Measurements from ENCODE around the gene SCAPER.

Gene SCAPER

GRCh38 chr15:76339305-76340197 is 565.6 kb downstream of the SCAPER start:
- H3K18ac ChIP-seq (ENCODE audit: low read length) = peak overlapping the region; percentile 77
- H3K27me3 ChIP-seq (ENCODE audit: control insufficient read depth in 3 of 3, insufficient read depth in 3 of 3, low read depth in 1 of 3, low read length in 3 of 3) = peaks cover 73 to 98% (median 96%) of the 10 kb centered on the region in 3 experiments
- no peak overlapping the region for H3K4ac ChIP-seq (ENCODE audit: low read length)
- H3K36me3 ChIP-seq (replicated peaks in 1 of 2; ENCODE audit: control insufficient read depth in 2 of 2, insufficient read depth in 2 of 2, low read length in 2 of 2) = no peaks in the 10 kb centered on the region
- no peak overlapping the region for H4K8ac ChIP-seq (ENCODE audit: low read depth, low read length)
- peak overlapping the region; percentile 17 for H3K23ac ChIP-seq (ENCODE audit: low read depth, low read length, poor library complexity)
- WGBS, 2 donors (ENCODE audit: extremely low coverage in 2 of 2, insufficient read length in 2 of 2, insufficient replicate concordance in 1 of 2) = no CpG with 5 or more reads among the region's 48 CpGs
- H3K27ac ChIP-seq (replicated peaks; ENCODE audit: low read length) = no peak overlapping the region
- H4K91ac ChIP-seq (ENCODE audit: low read depth, low read length, poor library complexity) = no peak overlapping the region
- no peak overlapping the region for H3K4me3 ChIP-seq (ENCODE audit: low read length in 2 of 2)
- peaks cover 0 to 12% of the 10 kb centered on the region in 2 donors for H3K9me3 ChIP-seq (replicated peaks in 1 of 2; ENCODE audit: control insufficient read depth in 2 of 2, insufficient read depth in 1 of 2, low read depth in 1 of 2, low read length in 2 of 2)
- H3K79me1 ChIP-seq (ENCODE audit: low read depth, low read length) = peaks cover 1% of the 10 kb centered on the region
- peak overlapping the region; percentile 23 for H3K4me2 ChIP-seq (ENCODE audit: insufficient read depth, low read length, poor library complexity, severe bottlenecking)
- peak overlapping the region; percentile 3 for H2BK120ac ChIP-seq (ENCODE audit: low read depth, low read length)
- H3K4me1 ChIP-seq (ENCODE audit: control insufficient read depth in 2 of 2, insufficient read depth in 1 of 2, low read depth in 1 of 2, low read length in 2 of 2) = peaks cover 20 to 33% of the 10 kb centered on the region in 2 donors
- peak; percentile 57 for DNase-seq (ENCODE audit: low spot score)
- H2BK15ac ChIP-seq (ENCODE audit: low read length) = peak overlapping the region; percentile 87
- no peak overlapping the region for H2BK5ac ChIP-seq (ENCODE audit: low read length)
- H3K14ac ChIP-seq (ENCODE audit: low read length) = no peak overlapping the region
- H2AK5ac ChIP-seq (ENCODE audit: low read depth, low read length) = peak overlapping the region; percentile 79
- H3K9ac ChIP-seq (ENCODE audit: low read depth, low read length, poor library complexity) = no peak overlapping the region
- peak overlapping the region; percentile 30 for H2BK12ac ChIP-seq (ENCODE audit: low read length)
- H2AFZ ChIP-seq (ENCODE audit: low read length) = peak overlapping the region; percentile 87

- peak overlapping the region; percentile 64 for H3K4me2 ChIP-seq (ENCODE audit: insufficient read depth, low read length, poor library complexity, severe bottlenecking)
- no peak overlapping the region for H2BK12ac ChIP-seq (ENCODE audit: low read length)
- H2BK15ac ChIP-seq (ENCODE audit: low read length) = peak overlapping the region; percentile 96
- peak overlapping the region; percentile 48 to 70 for H3K4me3 ChIP-seq (ENCODE audit: low read length in 2 of 2)
- H3K36me3 ChIP-seq (replicated peaks in 1 of 2; ENCODE audit: control insufficient read depth in 2 of 2, insufficient read depth in 2 of 2, low read length in 2 of 2) = no peaks in the 10 kb centered on the region
- peaks cover 0 to 13% of the 10 kb centered on the region in 2 donors for H3K9me3 ChIP-seq (replicated peaks in 1 of 2; ENCODE audit: control insufficient read depth in 2 of 2, insufficient read depth in 1 of 2, low read depth in 1 of 2, low read length in 2 of 2)
- peaks cover 1% of the 10 kb centered on the region for H3K79me1 ChIP-seq (ENCODE audit: low read depth, low read length)
- no peak overlapping the region for H4K8ac ChIP-seq (ENCODE audit: low read depth, low read length)
- no peak overlapping the region for H3K4ac ChIP-seq (ENCODE audit: low read length)
- peaks cover 20 to 33% of the 10 kb centered on the region in 2 donors for H3K4me1 ChIP-seq (ENCODE audit: control insufficient read depth in 2 of 2, insufficient read depth in 1 of 2, low read depth in 1 of 2, low read length in 2 of 2)
- H3K27me3 ChIP-seq (ENCODE audit: control insufficient read depth in 3 of 3, insufficient read depth in 3 of 3, low read depth in 1 of 3, low read length in 3 of 3) = peaks cover 69 to 98% (median 96%) of the 10 kb centered on the region in 3 experiments
- WGBS, 2 donors (ENCODE audit: extremely low coverage in 2 of 2, insufficient read length in 2 of 2, insufficient replicate concordance in 1 of 2) = no CpG with 5 or more reads among the region's 26 CpGs
- H2AK5ac ChIP-seq (ENCODE audit: low read depth, low read length) = no peak overlapping the region
- no peak overlapping the region for H2BK5ac ChIP-seq (ENCODE audit: low read length)
- no peak for DNase-seq (ENCODE audit: low spot score)
- H3K27ac ChIP-seq (replicated peaks; ENCODE audit: low read length) = no peak overlapping the region
- no peak overlapping the region for H2BK120ac ChIP-seq (ENCODE audit: low read depth, low read length)
- peak overlapping the region; percentile 94 for H3K14ac ChIP-seq (ENCODE audit: low read length)
- H3K23ac ChIP-seq (ENCODE audit: low read depth, low read length, poor library complexity) = peak overlapping the region; percentile 98
- H2AFZ ChIP-seq (ENCODE audit: low read length) = peak overlapping the region; percentile 88
- H4K91ac ChIP-seq (ENCODE audit: low read depth, low read length, poor library complexity) = no peak overlapping the region
- H3K9ac ChIP-seq (ENCODE audit: low read depth, low read length, poor library complexity) = peak overlapping the region; percentile 53
- peak overlapping the region; percentile 25 for H3K18ac ChIP-seq (ENCODE audit: low read length)
Observed at GRCh38 chr15:76338486-76339304, 566.4 kb downstream of the SCAPER start.

- no CpG with 5 or more reads among the region's 89 CpGs for WGBS, 2 donors (ENCODE audit: extremely low coverage in 2 of 2, insufficient read length in 2 of 2, insufficient replicate concordance in 1 of 2)
- Histone ChIP-seq H2AK5ac (ENCODE audit: low read depth, low read length) (peak overlapping the region; percentile 86), H3K4ac (ENCODE audit: low read length) (peak overlapping the region; percentile 6), H3K23ac (ENCODE audit: low read depth, low read length, poor library complexity) (peak overlapping the region; percentile 98), H2BK12ac (ENCODE audit: low read length) (peak overlapping the region; percentile 75), H2BK15ac (ENCODE audit: low read length) (peak overlapping the region; percentile 96), H3K9ac (ENCODE audit: low read depth, low read length, poor library complexity) (peak overlapping the region; percentile 75), H3K27ac (replicated peaks; ENCODE audit: low read length) (no peak overlapping the region), H3K18ac (ENCODE audit: low read length) (peak overlapping the region; percentile 89), H3K9me3 (replicated peaks in 1 of 2; ENCODE audit: control insufficient read depth in 2 of 2, insufficient read depth in 1 of 2, low read depth in 1 of 2, low read length in 2 of 2) (peaks cover 0 to 13% of the 10 kb centered on the region in 2 donors), H3K4me2 (ENCODE audit: insufficient read depth, low read length, poor library complexity, severe bottlenecking) (peak overlapping the region; percentile 64), H4K8ac (ENCODE audit: low read depth, low read length) (peak overlapping the region; percentile 6), H4K91ac (ENCODE audit: low read depth, low read length, poor library complexity) (no peak overlapping the region), H3K14ac (ENCODE audit: low read length) (peak overlapping the region; percentile 94), H2BK5ac (ENCODE audit: low read length) (peak overlapping the region; percentile 87), H3K27me3 (ENCODE audit: control insufficient read depth in 3 of 3, insufficient read depth in 3 of 3, low read depth in 1 of 3, low read length in 3 of 3) (peaks cover 61 to 98% (median 92%) of the 10 kb centered on the region in 3 experiments), H2AFZ (ENCODE audit: low read length) (peak overlapping the region; percentile 88), H3K4me1 (ENCODE audit: control insufficient read depth in 2 of 2, insufficient read depth in 1 of 2, low read depth in 1 of 2, low read length in 2 of 2) (peaks cover 20 to 33% of the 10 kb centered on the region in 2 donors), H3K4me3 (ENCODE audit: low read length in 2 of 2) (peak overlapping the region; percentile 48 to 70), H3K36me3 (replicated peaks in 1 of 2; ENCODE audit: control insufficient read depth in 2 of 2, insufficient read depth in 2 of 2, low read length in 2 of 2) (no peaks in the 10 kb centered on the region), H3K79me1 (ENCODE audit: low read depth, low read length) (peaks cover 1% of the 10 kb centered on the region), H2BK120ac (ENCODE audit: low read depth, low read length) (no peak overlapping the region)
- peak; percentile 59 for DNase-seq (ENCODE audit: low spot score)
Observed at GRCh38 chr15:76337696-76338485, 567.2 kb downstream of the SCAPER start.

All from neuronal stem cell (in vitro differentiated cells).